RPMI7951 (cell line): ENCODE measurements around the gene ADGRL3. TPM values are rescaled to one million over a fixed set of nuclear protein-coding genes. Genes with fewer than 3 reads are reported as not detected.

Source experiments
- DNase-seq: peaks from one replicate; pipeline ENCODE4 v3.0.0-alpha.2; 2012; ENCODE audit warnings: low read depth
- total RNA-seq: library from RNA; depleted of rRNA; stranded (reverse); fragments of >200 nt; shearing (Covaris generic); gene quantifications from 2 replicates; pipeline ENCODE4 v1.2.3, GENCODE V29; 2014

The ADGRL3 gene
- total RNA-seq, 1 experiment from 2014 or later: not detected

DNA sequence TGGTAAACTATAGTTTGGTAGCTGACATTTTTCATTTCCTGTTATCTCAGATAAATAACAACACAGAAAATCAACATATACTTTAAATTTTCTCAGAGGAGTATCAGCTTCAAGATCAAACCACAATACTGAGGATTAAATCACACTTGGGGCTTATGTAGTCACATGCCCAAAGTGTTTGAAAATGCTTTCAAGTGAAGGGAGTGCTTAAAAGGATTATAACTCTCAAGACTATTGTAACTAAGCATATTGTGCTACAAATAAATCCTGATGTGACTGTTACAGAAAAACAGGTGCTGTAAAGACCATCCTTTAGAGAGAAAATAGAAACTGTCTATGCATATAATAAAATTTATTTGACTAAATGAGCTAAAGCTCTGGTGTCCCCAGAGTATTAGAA lies 887.6 kb downstream of the ADGRL3 start:
- DNase-seq: no peak

DNA sequence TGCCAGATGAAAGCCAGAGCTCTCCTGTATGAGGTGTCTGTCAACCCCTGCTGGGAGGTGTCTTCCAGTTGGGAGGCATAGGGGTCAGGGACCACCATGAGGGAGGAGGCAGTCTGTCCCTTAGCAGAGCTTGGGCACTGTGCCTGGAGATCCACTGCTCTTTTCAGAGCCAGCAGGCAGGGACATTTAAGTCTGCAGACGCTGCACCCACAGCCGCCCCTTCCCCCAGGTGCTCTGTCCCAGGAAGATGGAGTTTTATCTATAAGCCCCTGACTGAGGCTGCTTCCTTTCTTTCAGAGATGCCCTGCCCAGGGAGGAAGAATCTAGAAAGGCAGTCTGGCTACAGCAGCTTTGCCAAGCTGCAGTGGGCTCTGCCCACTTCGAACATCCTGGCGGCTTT lies 893.6 kb downstream of the ADGRL3 start:
- no peak for DNase-seq

DNA sequence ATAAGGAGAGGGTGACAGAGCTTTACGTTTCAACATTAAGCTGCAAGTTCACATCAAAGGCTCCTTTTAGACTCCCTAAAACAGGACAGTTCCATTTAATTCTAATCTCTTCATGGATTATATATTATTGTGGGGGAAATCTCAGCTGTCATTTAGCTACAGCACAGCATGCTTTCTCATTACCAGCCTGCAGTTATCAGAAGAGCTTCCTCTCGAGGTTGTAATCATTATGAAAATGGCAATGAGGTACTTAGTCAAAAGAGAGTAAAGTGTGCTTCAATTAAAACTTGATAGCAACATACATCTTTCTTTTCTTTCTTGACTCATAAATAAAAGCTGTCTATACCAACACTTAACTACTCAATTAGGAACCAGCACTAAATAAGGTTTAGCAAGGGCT lies 896.8 kb downstream of the ADGRL3 start:
- DNase-seq: no peak

DNA sequence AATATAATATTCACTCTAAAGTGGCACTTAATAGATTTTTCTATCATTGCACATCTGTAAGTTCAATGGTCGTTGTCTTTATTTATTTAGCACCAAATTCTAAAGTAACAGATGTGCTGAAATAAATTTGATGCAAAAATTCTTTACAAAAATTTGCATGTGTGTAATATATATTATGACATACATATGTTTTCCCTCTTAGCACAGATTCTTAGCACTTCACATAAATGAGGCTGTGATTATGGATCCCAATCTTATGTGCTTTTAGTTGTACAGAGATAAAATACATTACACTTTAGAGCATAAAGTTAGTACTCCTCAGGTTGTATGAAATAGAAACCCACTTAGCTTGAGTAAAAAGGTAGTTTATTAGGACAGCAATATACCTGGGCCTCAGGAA lies 915.1 kb downstream of the ADGRL3 start:
- no peak for DNase-seq

DNA sequence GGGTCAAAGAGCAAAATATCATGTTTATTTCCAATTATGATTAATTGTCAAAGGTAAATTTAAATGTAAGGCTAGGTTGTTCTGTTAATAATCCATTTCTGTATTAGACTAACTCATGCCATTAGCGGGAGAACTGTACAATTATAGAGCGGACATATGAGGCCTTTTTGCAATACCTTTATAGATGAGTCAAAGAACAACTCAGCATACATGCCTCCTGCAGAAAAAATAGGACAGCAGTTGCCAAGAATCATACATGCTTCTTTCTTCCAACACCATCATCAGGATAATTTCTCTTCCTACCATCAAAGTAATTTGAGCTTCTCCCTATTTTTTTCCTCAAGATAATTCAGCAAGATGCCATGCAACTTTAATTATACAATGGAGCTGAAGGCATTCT lies 917.8 kb downstream of the ADGRL3 start:
- no peak for DNase-seq

DNA sequence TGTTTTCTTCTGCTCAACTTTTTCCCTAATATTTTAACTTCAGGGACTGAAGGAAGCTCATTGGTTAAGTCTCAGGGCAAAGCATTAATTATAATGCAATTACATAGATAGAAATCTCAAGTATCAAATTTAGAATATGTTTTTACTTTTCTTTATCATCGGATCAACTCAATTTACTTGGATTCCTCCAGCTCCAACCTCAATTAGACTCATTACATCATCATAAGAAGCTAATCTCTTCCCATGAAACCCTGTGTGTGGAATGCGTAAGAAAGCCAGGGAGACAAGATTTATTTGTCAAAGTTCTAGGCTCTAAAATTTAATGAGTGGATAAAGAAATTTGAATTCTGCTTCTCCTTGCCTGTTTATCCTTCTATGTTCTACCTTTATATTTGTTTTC lies 918.4 kb downstream of the ADGRL3 start:
- no peak for DNase-seq

DNA sequence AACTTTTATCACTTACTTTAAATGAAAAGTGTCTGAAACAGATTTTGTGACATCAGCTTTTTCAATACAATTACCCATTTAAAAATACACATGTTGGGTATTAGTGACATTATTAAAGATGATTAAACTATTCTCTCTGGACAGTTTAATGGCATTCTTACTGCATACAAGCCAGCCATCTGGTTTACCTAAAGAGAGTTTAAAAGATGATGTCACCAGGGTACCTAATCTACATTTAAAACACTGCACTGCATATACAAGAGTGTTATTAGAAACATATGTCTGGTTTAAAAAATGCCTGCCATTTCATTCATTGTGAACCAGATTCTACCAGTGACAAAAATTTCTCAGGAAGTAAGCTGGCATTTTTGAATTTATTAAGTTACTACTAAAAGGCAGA lies 919.1 kb downstream of the ADGRL3 start:
- DNase-seq: no peak

DNA sequence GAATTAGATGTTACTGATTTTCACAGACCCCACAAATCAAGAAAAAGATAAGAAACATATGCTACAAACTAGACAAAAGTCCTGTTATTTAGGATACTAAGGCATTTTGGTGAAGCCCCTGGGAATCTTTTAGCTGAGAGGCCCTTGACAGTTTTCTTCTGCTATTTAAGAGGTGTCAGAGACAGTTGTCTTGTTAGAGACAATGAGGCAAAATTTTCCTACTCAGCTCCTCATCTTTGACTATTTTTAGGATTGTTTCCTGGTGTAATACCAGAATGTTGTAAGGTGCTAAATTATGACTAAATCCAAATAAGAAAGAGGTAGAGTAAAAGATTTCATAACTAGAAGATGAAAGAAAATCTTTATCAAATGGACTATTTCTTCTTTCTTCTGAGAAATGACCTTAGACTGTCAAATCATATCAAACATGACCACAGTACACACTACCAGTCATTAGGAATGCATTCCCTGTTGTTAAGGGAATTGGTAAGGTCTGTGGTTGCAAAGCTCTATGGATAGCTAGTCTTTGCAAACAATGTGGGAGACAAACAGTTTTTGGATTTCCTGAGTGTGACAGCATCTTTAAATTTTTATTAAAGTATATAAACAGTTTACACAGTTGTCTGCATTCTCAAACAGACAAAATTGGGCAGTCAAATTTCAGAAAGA lies 926.1 kb downstream of the ADGRL3 start:
- DNase-seq: no peak
